Activated naive CD8-positive, alpha-beta T cell (primary cell): ENCODE measurements around the gene DUSP16.
"Not testable (repeated sequence)": the region's sequence is repeated elsewhere in the genome, so short reads cannot be mapped to it uniquely, and the experiment has no call there.

Experiments used
- H3K27ac Mint-ChIP-seq: one replicate; pipeline ENCODE4 v1.8.0; 2021; ENCODE audit warnings: mixed read lengths
- H3K27me3 Mint-ChIP-seq: one replicate; pipeline ENCODE4 v1.8.0; 2021; ENCODE audit warnings: mixed read lengths
- H3K36me3 Mint-ChIP-seq: one replicate; pipeline ENCODE4 v1.8.0; 2021; ENCODE audit warnings: mixed read lengths
- H3K4me1 Mint-ChIP-seq: one replicate; pipeline ENCODE4 v1.8.0; 2021; ENCODE audit warnings: low read depth, mixed read lengths
- H3K4me3 Mint-ChIP-seq: one replicate; pipeline ENCODE4 v1.8.0; 2021; ENCODE audit warnings: mild to moderate bottlenecking, mixed read lengths
- H3K9me3 Mint-ChIP-seq: one replicate; pipeline ENCODE4 v1.8.0; 2021; ENCODE audit warnings: low read depth, mixed read lengths

DUSP16 gene, protein sequence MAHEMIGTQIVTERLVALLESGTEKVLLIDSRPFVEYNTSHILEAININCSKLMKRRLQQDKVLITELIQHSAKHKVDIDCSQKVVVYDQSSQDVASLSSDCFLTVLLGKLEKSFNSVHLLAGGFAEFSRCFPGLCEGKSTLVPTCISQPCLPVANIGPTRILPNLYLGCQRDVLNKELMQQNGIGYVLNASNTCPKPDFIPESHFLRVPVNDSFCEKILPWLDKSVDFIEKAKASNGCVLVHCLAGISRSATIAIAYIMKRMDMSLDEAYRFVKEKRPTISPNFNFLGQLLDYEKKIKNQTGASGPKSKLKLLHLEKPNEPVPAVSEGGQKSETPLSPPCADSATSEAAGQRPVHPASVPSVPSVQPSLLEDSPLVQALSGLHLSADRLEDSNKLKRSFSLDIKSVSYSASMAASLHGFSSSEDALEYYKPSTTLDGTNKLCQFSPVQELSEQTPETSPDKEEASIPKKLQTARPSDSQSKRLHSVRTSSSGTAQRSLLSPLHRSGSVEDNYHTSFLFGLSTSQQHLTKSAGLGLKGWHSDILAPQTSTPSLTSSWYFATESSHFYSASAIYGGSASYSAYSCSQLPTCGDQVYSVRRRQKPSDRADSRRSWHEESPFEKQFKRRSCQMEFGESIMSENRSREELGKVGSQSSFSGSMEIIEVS

DNA sequence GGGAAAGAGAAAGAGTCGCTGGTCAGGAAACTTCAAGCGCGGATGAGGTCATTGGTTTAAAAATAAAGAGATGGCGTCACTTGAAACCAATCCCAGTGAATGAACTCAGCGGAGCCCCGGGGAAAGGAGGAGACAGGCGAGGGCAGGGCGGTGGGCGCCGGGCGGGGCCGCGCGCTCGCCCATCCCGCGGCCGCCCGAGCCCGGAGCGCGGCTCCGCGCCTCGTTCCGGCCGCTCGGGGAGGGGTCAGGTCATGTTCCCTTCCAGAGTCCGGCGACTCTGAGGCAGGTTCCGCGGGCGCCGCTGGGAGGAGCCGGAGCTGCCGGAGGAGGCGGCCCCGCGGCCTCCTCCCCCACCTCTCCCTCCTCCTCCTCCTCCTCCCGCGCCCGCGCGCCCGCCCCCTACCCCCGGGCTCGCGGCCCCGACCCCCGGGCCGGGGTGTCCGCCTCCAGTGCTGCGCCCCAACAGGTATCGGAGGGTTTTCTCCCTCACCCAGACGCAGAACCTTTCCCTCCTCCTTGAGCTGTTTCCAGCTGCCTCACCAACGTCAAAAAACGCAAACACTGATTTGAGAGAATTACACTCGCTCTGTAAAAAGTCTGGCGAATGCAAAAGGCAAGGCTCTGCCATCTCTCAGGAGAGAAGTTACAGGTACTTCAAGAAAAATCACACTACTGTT, at the start of gene DUSP16:
TSS of gene DUSP16 (minus strand) at position 279 of the 677 bp plus-strand sequence. CDS start 41,765 bp downstream, outside the sequence.
- Mint-ChIP-seq H3K36me3 (no peaks in the 10 kb centered on the region), H3K9me3 (no peaks in the 10 kb centered on the region), H3K4me3 (peak within 1 kb of the TSS; percentile 87), H3K27me3 (no peaks in the 10 kb centered on the region), H3K4me1 (peaks cover 41% of the 10 kb centered on the region), H3K27ac (peak within 1 kb of the TSS; percentile 89)

DNA sequence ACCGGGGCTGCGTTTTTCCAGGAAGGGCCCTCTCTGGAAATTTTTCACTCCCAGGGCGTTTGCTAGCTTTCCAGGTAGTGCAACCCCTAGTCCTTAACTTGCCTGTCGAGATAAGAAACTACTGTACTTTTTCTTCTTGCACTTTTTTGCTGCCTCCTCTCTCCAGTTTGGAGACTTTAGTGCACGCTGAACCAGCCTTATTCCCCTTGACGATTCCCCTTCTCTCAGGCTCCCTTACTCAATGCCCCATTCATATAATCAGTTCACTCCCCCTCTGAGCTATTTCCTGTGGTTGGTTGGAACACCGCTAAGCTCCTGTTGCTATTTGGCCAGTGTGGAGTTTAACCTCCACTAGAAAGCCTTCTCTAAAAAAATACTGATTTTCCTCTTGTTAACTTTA, 49.7 kb upstream of the DUSP16 start:
- Mint-ChIP-seq H3K36me3 (peaks cover 2% of the 10 kb centered on the region), H3K9me3 (no peaks in the 10 kb centered on the region), H3K4me1 (peaks cover 61% of the 10 kb centered on the region), H3K27me3 (no peaks in the 10 kb centered on the region), H3K27ac (peak overlapping the region; percentile 99), H3K4me3 (peak overlapping the region; percentile 92)

DNA sequence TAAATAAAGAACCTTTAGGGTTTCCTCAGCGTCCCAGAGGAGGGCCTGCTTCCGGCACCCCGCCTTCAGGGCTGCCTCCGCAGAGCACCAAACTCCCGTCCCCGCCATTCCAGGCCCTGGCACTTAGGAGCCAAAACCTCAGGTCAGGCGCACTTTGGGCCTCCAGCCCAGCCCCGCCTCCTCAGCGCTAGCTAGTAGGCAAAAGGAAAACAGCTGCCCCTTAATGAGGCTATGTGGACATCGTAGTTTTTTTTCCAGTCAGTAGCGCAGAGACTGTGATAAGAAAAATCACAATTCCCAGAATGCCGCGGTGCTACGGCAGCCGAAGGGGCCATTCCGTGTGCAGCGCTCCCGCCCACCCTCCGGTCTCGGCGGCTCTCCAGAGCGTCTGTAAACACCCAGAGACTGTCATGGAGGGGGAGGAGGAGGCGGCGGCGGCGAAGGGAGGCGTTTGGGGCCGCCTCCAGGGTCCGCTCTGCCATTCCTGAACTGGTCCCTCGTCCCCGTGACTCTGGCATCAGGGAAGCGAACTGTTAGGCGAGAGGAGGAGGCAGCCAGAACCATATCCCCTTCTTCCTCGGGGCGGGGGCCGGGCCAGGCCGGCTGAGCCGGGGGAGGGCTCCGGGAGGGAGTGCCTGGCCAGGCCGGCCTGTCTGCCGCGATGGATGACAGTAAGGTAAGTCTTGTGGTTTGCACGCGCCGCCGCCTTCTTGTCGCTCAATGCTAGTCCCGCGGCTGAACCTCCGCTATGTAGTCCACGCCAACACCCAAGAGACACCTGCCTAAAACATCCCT, 49.0 kb upstream of the DUSP16 start, which contains the start of gene CREBL2:
TSS of gene CREBL2 (plus strand) at position 365 of the 795 bp plus-strand sequence. CDS start at position 662, 297 bp downstream.
- Mint-ChIP-seq H3K9me3 (no peaks in the 10 kb centered on the region), H3K36me3 (peaks cover 2% of the 10 kb centered on the region)

DNA sequence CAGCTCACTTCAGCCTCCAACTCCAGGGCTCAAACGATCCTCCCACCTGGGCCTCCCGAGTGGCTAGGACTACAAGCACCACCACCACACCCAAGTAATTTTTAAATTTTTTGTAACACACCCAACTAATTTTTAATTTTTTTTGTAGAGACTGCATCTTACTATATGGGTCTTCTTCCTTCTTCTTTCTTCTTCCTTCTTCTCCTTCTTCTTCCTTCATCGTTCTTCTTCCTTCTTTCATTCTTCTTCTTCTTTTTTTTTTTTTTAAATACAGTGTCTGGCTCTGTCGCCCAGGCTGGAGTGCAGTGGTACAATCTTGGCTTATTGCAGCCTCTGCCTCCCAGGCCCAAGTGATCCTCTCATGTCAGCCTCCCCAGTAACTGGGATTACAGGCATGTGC, 48.0 kb upstream of the DUSP16 start:
- H3K4me1 Mint-ChIP-seq, result peaks cover 51% of the 10 kb centered on the region
- H3K27me3 Mint-ChIP-seq, result no peaks in the 10 kb centered on the region
- H3K4me3 Mint-ChIP-seq, result peak overlapping the region; percentile 92
- peak overlapping the region; percentile 99 for H3K27ac Mint-ChIP-seq
- peaks cover 2% of the 10 kb centered on the region for H3K36me3 Mint-ChIP-seq
- H3K9me3 Mint-ChIP-seq, result no peaks in the 10 kb centered on the region

More for the DNA sequence above, 49.0 kb upstream of the DUSP16 start, which contains the start of gene CREBL2:
- no peaks in the 10 kb centered on the region for H3K27me3 Mint-ChIP-seq
- peak within 1 kb of the TSS; percentile 99 for H3K27ac Mint-ChIP-seq
- H3K4me3 Mint-ChIP-seq, result peak within 1 kb of the TSS; percentile 92
- H3K4me1 Mint-ChIP-seq, result peaks cover 61% of the 10 kb centered on the region

DNA sequence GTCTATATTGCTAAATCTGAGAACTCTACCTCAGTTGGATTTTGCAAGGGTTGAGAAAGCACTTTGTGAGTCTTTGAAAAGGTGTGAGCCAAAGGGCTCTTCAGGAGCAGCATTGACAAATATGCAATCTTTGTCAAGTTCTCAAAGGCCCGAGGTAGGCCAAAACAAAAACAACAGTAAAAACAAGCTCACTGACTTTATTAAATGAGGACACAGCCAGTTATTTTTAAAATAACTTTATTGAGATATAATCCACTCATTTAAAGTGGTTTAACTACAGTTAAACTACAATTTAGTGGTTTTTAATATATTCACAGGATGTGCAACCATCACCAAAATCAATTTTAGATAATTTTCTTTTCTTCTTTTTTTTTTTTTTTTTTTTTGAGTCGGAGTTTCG, 47.0 kb upstream of the DUSP16 start:
- Mint-ChIP-seq H3K27me3 (no peaks in the 10 kb centered on the region), H3K4me3 (no peak overlapping the region), H3K9me3 (no peaks in the 10 kb centered on the region), H3K27ac (no peak overlapping the region), H3K36me3 (peaks cover 2% of the 10 kb centered on the region), H3K4me1 (peaks cover 45% of the 10 kb centered on the region)

DNA sequence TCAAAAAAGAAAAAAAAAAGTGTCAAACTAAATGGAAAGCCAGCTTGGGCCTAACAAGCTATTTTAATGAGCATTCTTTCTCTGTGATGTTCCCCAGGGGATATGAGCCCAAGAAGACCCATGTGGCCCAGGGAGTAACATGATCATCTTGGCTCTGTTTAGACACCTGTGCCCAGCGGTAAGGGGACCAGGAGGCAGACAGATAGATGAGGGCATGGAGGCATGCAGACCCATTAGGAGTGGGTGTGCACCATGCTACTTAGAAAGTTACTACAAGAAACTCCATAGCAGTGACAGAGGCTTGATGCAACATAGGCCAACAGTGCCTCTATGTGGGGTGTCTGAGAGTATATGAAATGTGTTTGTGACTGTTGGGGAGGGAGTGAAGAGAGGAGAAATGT, 45.9 kb upstream of the DUSP16 start:
- Mint-ChIP-seq H3K4me3 (no peak overlapping the region), H3K4me1 (peaks cover 37% of the 10 kb centered on the region), H3K9me3 (no peaks in the 10 kb centered on the region), H3K27ac (peak overlapping the region; percentile 25), H3K27me3 (no peaks in the 10 kb centered on the region), H3K36me3 (peaks cover under 1% of the 10 kb centered on the region)

DNA sequence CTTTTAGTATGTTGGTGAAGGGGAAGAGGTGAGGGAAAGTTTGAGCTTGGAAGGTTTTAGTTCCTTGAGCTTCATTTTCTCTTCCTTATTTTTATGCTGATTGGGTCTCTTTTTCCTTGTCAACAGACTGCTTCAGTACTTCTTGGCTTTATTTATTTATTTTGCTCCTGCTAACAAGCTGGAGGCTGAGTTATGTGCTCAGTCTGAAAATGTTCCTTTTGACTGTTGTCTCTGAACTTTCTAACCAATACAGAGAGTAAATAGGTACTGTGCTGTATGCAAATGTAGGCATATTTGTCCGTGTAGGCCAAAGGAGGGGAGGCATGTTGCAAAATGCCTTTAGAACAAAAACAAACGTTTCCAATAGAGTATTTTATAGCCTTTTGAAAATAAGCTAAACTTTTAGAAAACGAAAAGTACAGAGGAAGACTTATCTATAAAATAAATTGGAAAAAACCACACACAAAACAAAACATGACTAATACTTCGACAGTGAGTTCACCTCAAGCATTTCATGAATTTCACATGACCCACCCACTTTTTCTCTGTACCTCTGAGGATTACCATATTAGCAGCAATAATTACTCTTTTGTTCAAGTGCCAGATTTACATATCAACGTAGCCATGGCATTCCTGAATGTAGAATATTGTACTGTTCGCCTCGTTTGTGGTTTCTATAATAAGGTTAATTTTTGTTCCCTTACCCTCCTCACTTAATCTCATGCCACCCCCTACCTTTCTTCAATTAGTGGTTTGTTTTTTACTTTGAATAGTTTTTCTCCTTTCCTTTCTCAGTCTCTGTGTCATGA, 44.3 kb upstream of the DUSP16 start:
- Mint-ChIP-seq H3K27me3 (no peaks in the 10 kb centered on the region), H3K4me3 (peak overlapping the region; percentile 12), H3K4me1 (peaks cover 25% of the 10 kb centered on the region), H3K9me3 (no peaks in the 10 kb centered on the region), H3K27ac (peak overlapping the region; percentile 25), H3K36me3 (no peaks in the 10 kb centered on the region)

DNA sequence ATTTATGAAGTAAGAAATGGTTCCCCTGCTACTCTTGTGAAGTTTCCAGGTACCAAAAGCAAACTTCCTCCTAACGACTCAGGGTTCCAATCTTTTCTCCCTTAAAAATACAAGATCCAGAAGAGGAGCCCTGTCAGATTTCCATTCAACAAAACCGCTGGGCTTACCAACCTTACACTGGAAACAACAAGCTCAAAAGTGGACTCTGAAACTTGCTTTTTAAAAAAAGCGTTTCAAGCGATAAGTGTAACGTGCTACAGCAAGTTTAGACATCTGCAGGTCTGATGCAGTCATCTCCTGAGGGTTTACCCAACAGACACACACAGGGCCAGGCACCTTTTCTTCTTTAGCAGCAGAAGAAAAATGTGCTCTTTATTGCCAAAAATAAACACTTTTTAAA, 42.1 kb upstream of the DUSP16 start:
- no peak overlapping the region for H3K4me3 Mint-ChIP-seq
- no peak overlapping the region for H3K27ac Mint-ChIP-seq
- no peaks in the 10 kb centered on the region for H3K9me3 Mint-ChIP-seq
- H3K27me3 Mint-ChIP-seq, result no peaks in the 10 kb centered on the region
- no peaks in the 10 kb centered on the region for H3K36me3 Mint-ChIP-seq
- H3K4me1 Mint-ChIP-seq, result peaks cover 13% of the 10 kb centered on the region

DNA sequence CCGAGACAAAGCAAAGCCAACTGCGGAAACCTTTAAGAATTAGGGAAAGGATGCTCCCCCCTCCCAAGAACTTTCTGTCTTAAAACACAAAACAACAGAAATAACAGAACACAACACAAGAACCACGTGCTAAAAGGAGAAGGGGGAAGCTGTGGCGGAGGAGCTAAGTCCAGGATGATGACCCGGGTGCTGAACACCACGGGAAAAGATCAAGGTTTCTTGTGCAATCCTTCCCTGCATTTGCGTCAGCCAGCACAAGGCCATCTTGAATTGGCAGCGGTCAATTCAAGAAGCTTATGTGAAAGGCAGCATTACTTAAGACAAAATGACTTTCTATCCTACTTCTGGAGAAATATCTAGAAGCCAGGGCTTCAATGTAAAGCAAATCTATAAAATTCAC, 38.0 kb upstream of the DUSP16 start:
- Mint-ChIP-seq H3K27ac (no peak overlapping the region), H3K36me3 (no peaks in the 10 kb centered on the region), H3K4me3 (no peak overlapping the region), H3K4me1 (no peaks in the 10 kb centered on the region), H3K9me3 (no peaks in the 10 kb centered on the region), H3K27me3 (no peaks in the 10 kb centered on the region)

DNA sequence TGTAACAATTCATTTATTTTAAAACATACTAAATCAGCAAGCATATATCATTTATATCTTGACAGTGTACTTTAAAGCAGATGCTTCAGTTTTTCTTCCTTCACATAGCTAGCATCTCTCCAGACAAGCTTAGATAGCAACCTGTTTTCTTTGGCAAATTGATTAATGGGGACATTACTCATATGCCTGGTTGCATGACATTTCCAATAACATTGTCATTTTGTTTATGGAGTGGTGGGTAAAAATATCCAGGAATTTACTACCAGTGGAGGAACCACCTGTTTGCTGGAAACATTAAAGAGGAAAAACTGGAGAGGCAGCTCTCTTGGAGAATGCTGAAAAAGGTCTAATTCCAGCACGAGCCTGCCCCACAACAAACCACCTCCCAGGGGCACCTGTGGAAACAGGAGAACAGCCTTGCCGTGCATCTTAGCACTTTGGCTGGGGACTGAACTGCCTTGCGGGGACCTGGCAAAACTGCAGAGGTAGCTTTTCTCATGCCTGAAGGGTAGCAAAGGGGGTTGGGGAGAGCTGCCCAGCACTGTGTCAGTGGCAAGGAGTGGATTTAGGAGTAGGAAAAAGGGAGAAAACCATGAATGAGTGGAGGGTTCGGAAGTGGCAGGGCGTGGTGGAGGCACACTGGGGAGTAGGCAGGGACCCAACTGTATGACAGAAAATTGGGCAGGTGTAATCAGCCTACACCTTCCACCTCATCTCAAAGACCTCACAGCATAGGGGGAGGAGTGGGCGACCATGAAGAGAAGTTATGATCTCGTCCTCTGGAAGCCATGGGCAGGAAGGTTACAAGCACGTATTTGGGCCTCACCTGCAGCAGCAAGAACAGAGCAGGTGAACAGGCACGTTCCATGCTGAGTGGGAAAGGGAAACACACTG, 37.3 kb upstream of the DUSP16 start:
- H3K27ac Mint-ChIP-seq, result no peak overlapping the region
- H3K36me3 Mint-ChIP-seq, result no peaks in the 10 kb centered on the region
- no peaks in the 10 kb centered on the region for H3K4me1 Mint-ChIP-seq
- no peaks in the 10 kb centered on the region for H3K27me3 Mint-ChIP-seq
- no peak overlapping the region for H3K4me3 Mint-ChIP-seq
- H3K9me3 Mint-ChIP-seq, result no peaks in the 10 kb centered on the region

DNA sequence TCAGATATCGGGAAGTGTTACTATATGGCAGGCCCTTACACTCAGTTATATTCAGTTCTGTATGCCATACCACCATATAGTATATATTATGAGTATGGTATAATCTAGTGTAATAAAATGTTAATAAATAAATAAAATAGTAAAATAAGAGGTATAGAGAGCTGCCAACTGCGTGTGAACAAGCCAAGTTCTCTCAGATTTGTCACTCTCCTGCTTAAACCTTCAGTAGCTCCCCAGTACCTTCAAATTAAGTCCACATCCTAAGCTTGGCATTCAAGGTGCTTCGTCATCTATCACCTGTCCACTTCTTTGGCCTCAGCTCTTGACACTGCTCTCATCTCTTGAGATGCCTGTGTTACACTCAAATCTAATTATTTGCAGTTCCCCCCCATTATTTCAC, 36.2 kb upstream of the DUSP16 start:
- H3K9me3 Mint-ChIP-seq, result no peaks in the 10 kb centered on the region
- H3K27ac Mint-ChIP-seq, result no peak overlapping the region
- no peaks in the 10 kb centered on the region for H3K36me3 Mint-ChIP-seq
- H3K27me3 Mint-ChIP-seq, result no peaks in the 10 kb centered on the region
- H3K4me1 Mint-ChIP-seq, result no peaks in the 10 kb centered on the region
- H3K4me3 Mint-ChIP-seq, result no peak overlapping the region

DNA sequence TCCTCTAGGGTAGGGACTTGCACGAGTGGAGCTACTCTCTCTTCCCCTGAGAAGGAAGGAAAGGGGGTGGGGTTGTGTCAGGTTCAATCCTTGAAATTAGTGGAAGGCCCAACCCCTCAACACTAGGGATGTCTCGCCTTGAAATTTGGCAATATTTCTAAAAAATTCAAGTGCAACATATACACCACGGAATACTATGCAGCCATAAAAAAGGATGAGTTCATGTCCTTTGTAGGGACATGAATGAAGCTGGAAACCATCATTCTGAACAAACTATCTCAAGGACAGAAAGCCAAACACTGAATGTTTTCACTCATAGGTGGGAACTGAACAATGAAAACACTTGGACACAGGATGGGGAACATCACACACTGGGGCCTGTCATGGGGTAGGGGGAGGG, 33.9 kb upstream of the DUSP16 start:
- H3K27me3 Mint-ChIP-seq, H3K9me3 Mint-ChIP-seq, H3K4me3 Mint-ChIP-seq, H3K4me1 Mint-ChIP-seq, H3K27ac Mint-ChIP-seq, H3K36me3 Mint-ChIP-seq: not testable (repeated sequence)

DNA sequence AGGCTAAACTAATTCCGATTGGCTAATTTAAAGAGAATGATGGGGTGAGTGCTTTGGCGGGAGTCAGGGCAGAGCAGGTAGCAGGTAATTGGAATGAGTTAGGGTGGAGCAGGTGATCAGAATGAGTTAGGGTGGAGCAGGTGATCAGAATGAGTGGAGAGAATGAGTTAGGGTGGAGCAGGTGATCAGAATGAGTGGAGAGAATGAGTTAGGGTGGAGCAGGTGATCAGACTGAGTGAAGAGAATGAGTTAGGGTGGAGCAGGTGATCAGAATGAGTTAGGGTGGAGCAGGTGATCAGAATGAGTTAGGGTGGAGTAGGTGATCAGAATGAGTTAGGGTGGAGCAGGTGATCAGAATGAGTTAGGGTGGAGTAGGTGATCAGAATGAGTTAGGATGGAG, 33.3 kb upstream of the DUSP16 start:
- H3K4me3 Mint-ChIP-seq, H3K27me3 Mint-ChIP-seq, H3K36me3 Mint-ChIP-seq, H3K9me3 Mint-ChIP-seq, H3K27ac Mint-ChIP-seq, H3K4me1 Mint-ChIP-seq: not testable (repeated sequence)
